MCF 10A (cell line): ENCODE data around the gene NRXN3. TPM values are rescaled to one million over a fixed set of nuclear protein-coding genes. Genes with fewer than 3 reads are reported as not detected.

Experiments used
- BruUV-seq: library from RNA; stranded (reverse); fragments of 400-500 nt; replicated peaks from 2 replicates; lab custom pipeline; 2021; lab: Mats Ljungman, UMichigan
- CTCF ChIA-PET: fragments of 300-600 bp; sonication (Branson Sonifier 250); formaldehyde crosslinking; extraction: SDS; loops from one replicate; lab custom pipeline; 2021; ENCODE audit warnings: antibody characterized with exemption, inconsistent platforms; lab: Yijun Ruan, JAX
- POLR2A ChIA-PET: fragments of 300-600, 350-650 bp; sonication (Branson Sonifier 250); formaldehyde crosslinking; extraction: SDS; loops from one replicate; lab custom pipeline; 2020; ENCODE audit warnings: antibody characterized with exemption, inconsistent platforms; lab: Yijun Ruan, JAX
- DNase-seq: peaks from one replicate; pipeline ENCODE4 v3.0.0-alpha.2; 2018; ENCODE audit not compliant: unreplicated experiment
- H3K27ac Mint-ChIP-seq: one replicate; pipeline ENCODE4 v1.8.0; 2022; ENCODE audit warnings: mild to moderate bottlenecking, low read depth, mixed read lengths; ENCODE audit not compliant: unreplicated experiment
- H3K27me3 Mint-ChIP-seq: one replicate; pipeline ENCODE4 v1.8.0; 2022; ENCODE audit warnings: mixed read lengths; ENCODE audit not compliant: insufficient read depth, unreplicated experiment
- H3K36me3 Mint-ChIP-seq: one replicate; pipeline ENCODE4 v1.8.0; 2022; ENCODE audit warnings: mild to moderate bottlenecking, moderate library complexity, mixed read lengths; ENCODE audit not compliant: insufficient read depth, unreplicated experiment
- H3K4me1 Mint-ChIP-seq: one replicate; pipeline ENCODE4 v1.8.0; 2022; ENCODE audit warnings: mixed read lengths; ENCODE audit not compliant: insufficient read depth, unreplicated experiment
- H3K4me3 Mint-ChIP-seq: one replicate; pipeline ENCODE4 v1.8.0; 2022; ENCODE audit warnings: mild to moderate bottlenecking, moderate library complexity, mixed read lengths; ENCODE audit not compliant: unreplicated experiment
- H3K9me3 Mint-ChIP-seq: one replicate; pipeline ENCODE4 v1.8.0; 2022; ENCODE audit warnings: mixed read lengths; ENCODE audit not compliant: unreplicated experiment
- intact Hi-C: fragments of 100-400 bp; cut with micrococcal nuclease; formaldehyde crosslinking; loops from 2 replicates; pipeline ENCODE4 v1.14.1; 2022
- total RNA-seq: library from RNA; stranded (reverse); gene quantifications from 2 replicates; pipeline ENCODE4 v1.2.3, GENCODE V29; 2022
- TF ChIP-seq, protein P1 (sequence below): fragments of 200-600 bp; IDR thresholded peaks from one replicate; pipeline ENCODE4 v1.8.0; 2022; ENCODE audit warnings: antibody characterized with exemption, mild to moderate bottlenecking; ENCODE audit not compliant: unreplicated experiment

NRXN3 gene
- total RNA-seq, 1 experiment from 2014 or later, result not detected

DNA sequence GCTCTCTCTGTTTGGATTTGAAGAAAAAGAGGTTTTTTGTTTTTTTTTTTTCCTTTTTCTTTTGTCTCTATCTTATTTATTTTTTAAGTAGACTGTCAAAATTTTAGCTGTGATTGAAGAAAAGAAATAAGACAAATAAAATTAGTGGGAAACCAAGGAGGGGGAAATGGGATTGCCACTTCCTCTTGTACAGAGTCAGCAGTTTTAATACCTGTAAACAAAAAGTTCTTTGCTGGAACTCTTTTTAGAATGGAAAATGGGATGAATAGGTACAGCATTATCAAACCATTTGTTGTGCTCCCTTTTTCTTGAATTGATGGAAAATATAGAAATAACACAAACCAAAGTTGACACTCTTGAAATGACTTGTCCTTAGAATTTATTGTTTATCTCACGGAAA is 1360.4 kb downstream of the NRXN3 start:
- Mint-ChIP-seq H3K4me1 (no peaks in the 10 kb centered on the region), H3K36me3 (no peaks in the 10 kb centered on the region), H3K27ac (no peak overlapping the region), H3K4me3 (no peak overlapping the region), H3K27me3 (no peaks in the 10 kb centered on the region), H3K9me3 (no peaks in the 10 kb centered on the region)
- ChIA-PET POLR2A (no interaction called here), CTCF (interaction anchor here (0.6 kb wide), 1 partner anchor 561 kb away, joined by 4 read pairs; no protein-coding TSS in a partner anchor)
- TF ChIP-seq, protein P1, sequence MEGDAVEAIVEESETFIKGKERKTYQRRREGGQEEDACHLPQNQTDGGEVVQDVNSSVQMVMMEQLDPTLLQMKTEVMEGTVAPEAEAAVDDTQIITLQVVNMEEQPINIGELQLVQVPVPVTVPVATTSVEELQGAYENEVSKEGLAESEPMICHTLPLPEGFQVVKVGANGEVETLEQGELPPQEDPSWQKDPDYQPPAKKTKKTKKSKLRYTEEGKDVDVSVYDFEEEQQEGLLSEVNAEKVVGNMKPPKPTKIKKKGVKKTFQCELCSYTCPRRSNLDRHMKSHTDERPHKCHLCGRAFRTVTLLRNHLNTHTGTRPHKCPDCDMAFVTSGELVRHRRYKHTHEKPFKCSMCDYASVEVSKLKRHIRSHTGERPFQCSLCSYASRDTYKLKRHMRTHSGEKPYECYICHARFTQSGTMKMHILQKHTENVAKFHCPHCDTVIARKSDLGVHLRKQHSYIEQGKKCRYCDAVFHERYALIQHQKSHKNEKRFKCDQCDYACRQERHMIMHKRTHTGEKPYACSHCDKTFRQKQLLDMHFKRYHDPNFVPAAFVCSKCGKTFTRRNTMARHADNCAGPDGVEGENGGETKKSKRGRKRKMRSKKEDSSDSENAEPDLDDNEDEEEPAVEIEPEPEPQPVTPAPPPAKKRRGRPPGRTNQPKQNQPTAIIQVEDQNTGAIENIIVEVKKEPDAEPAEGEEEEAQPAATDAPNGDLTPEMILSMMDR, result no peak
- no peak for DNase-seq
- intact Hi-C loops, result no loop called here
- BruUV-seq, result no TSS peak

DNA sequence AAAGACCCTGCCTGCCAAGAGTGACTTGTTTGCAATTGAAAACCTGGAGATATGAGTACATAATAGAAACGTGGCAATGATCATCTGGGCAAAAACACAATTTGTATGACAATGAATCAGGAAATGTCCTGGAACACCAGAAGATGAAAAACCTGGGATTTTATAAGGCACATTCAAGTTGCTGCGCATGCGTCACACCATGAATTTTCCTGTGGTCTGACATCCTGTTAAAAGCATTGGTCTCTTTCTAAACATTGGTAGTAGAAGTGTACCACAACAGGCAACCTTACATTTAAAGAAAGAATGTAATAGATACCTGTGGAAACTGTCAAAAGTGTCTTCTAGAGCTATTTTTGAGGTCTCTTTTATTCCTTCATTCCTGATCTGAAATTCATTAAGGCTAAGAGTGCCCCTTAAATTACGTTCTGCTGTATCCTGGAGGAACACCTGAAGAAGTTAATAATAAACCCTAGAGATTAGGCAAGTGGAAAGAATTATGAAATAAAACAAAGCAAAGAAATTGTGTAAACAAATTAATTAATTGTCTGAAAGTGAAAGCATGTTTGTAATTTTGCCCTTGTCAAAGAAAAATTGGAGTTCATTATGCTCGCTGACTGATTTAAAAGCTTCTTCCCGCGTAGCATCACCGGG is 1364.7 kb downstream of the NRXN3 start:
- POLR2A ChIA-PET, result no interaction called here
- H3K4me3 Mint-ChIP-seq, result no peak overlapping the region
- no TSS peak for BruUV-seq

DNA sequence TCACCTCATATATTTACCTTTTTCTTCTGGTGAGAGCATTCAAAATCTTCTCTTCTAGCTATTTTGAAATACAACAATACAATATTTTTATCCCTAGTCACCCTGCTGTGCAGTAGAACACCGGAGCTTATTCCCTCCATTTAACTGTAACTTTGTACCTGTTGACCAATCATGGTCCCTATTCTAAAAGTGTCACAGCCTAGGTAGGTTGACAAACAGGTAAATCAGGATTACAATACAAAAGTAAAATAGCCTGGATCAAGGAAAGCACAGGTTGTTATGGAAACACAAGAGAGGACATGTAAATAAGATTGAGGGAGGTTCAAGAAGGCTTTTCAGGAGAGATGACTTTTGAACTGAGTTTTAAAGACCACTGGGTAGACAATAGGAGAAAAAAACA is 1370.2 kb downstream of the NRXN3 start:
- POLR2A ChIA-PET, result interaction anchor here (0.7 kb wide), 1 partner anchor 55 kb away, joined by 3 read pairs; no protein-coding TSS in a partner anchor
- Mint-ChIP-seq H3K27ac (no peak overlapping the region), H3K27me3 (peaks cover 11% of the 10 kb centered on the region), H3K36me3 (no peaks in the 10 kb centered on the region), H3K9me3 (no peaks in the 10 kb centered on the region), H3K4me1 (no peaks in the 10 kb centered on the region), H3K4me3 (no peak overlapping the region)
- CTCF ChIA-PET, result interaction anchor here (0.7 kb wide), 1 partner anchor 151 kb away, joined by 3 read pairs; no protein-coding TSS in a partner anchor
- no TSS peak for BruUV-seq
- intact Hi-C loops, result loop anchor here (10.0 kb wide), 1 partner anchor 526 kb away; no protein-coding TSS in a partner anchor
- no peak for DNase-seq
- TF ChIP-seq, protein P1, result no peak

More for the DNA sequence above, 1364.7 kb downstream of the NRXN3 start:
- CTCF ChIA-PET, result interaction anchor here (0.9 kb wide), 1 partner anchor 51 kb away, joined by 5 read pairs; no protein-coding TSS in a partner anchor
- H3K36me3 Mint-ChIP-seq, result no peaks in the 10 kb centered on the region
- no peaks in the 10 kb centered on the region for H3K4me1 Mint-ChIP-seq
- no peak overlapping the region for H3K27ac Mint-ChIP-seq
- intact Hi-C loops, result no loop called here
- TF ChIP-seq, protein P1, result no peak
- H3K27me3 Mint-ChIP-seq, result peaks cover 7% of the 10 kb centered on the region
- no peak for DNase-seq
- H3K9me3 Mint-ChIP-seq, result no peaks in the 10 kb centered on the region

DNA sequence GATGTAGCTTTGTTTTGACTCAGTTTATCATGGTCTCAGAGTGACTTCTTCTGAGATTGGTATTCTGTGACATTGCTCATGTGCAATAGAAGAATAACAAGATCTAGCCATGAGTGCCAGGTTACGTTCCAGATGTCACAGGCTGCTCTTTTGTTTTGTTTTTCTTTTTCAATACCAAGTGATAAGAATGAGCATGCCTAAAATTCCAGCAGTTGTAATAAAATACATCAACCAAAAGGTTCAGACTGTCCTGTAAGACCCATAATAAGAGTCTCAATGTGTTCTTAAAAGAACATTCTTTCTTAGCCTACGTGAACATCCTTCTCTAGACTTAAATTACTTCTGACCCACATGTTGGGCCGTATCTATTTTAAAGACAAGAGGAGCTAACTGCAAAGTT is 1371.9 kb downstream of the NRXN3 start:
- TF ChIP-seq, protein P1, result no peak
- no peaks in the 10 kb centered on the region for H3K4me1 Mint-ChIP-seq
- no peaks in the 10 kb centered on the region for H3K36me3 Mint-ChIP-seq
- intact Hi-C loops, result loop anchor here (10.0 kb wide), 1 partner anchor 527 kb away; no protein-coding TSS in a partner anchor
- DNase-seq, result no peak
- peaks cover 11% of the 10 kb centered on the region for H3K27me3 Mint-ChIP-seq
- ChIA-PET POLR2A (no interaction called here), CTCF (interaction anchor here (0.6 to 1.3 kb wide), 5 partner anchors 25 to 766 kb away, joined by 3 to 4 read pairs (median 3); no protein-coding TSS in a partner anchor)
- BruUV-seq, result no TSS peak
- H3K9me3 Mint-ChIP-seq, result no peaks in the 10 kb centered on the region
- H3K27ac Mint-ChIP-seq, result no peak overlapping the region
- no peak overlapping the region for H3K4me3 Mint-ChIP-seq
